H9 (cell line): ENCODE results near the gene PDE5A. TPM values are rescaled to one million over a fixed set of nuclear protein-coding genes. Genes with fewer than 3 reads are reported as not detected.

Experiments
- DNase-seq: peaks from one replicate; pipeline ENCODE4 v3.0.0-alpha.2; 2017
- H2AFZ ChIP-seq: one replicate; pipeline ENCODE4 v1.6.1; 2013; ENCODE audit warnings: mild to moderate bottlenecking, low read length, control low read depth, moderate library complexity
- H2AK5ac ChIP-seq: 2 replicates; pipeline ENCODE4 v1.6.1; 2013; ENCODE audit warnings: low read length, control low read depth, mixed read lengths; ENCODE audit not compliant: insufficient read length
- H2BK120ac ChIP-seq: one replicate; pipeline ENCODE4 v1.6.1; 2013; ENCODE audit warnings: low read depth, mild to moderate bottlenecking, low read length, control low read depth, inconsistent platforms; ENCODE audit not compliant: poor library complexity, severe bottlenecking
- H2BK12ac ChIP-seq: 2 replicates; pipeline ENCODE4 v1.6.1; 2013; ENCODE audit warnings: low read length, control low read depth, mixed read lengths, low read depth; ENCODE audit not compliant: insufficient read length
- H2BK15ac ChIP-seq: 2 replicates; pipeline ENCODE4 v1.6.1; 2013; ENCODE audit warnings: low read depth, low read length, control low read depth
- H2BK20ac ChIP-seq: one replicate; pipeline ENCODE4 v1.6.1; 2013; ENCODE audit warnings: low read depth, mild to moderate bottlenecking, low read length, control low read depth, inconsistent platforms; ENCODE audit not compliant: poor library complexity, severe bottlenecking
- H2BK5ac ChIP-seq: 2 replicates; pipeline ENCODE4 v1.6.1; 2013; ENCODE audit warnings: low read length, control low read depth, mixed read lengths; ENCODE audit not compliant: insufficient read length
- H3K14ac ChIP-seq: 2 replicates; pipeline ENCODE4 v1.6.1; 2013; ENCODE audit warnings: low read length, control low read depth; ENCODE audit not compliant: insufficient read depth
- H3K18ac ChIP-seq: 2 replicates; pipeline ENCODE4 v1.6.1; 2013; ENCODE audit warnings: low read depth, mild to moderate bottlenecking, mixed read lengths, low read length, control low read depth; ENCODE audit not compliant: insufficient read length
- H3K23ac ChIP-seq: 2 replicates; pipeline ENCODE4 v1.6.1; 2013; ENCODE audit warnings: low read length, control low read depth, mixed read lengths, low read depth; ENCODE audit not compliant: insufficient read length
- H3K23me2 ChIP-seq: 2 replicates; pipeline ENCODE4 v1.6.1; 2013; ENCODE audit warnings: low read depth, mild to moderate bottlenecking, mixed read lengths, low read length, control low read depth; ENCODE audit not compliant: insufficient read length, poor library complexity, severe bottlenecking
- H3K27ac ChIP-seq: 2 replicates; pipeline ENCODE4 v1.5.1; 2013; ENCODE audit warnings: low read length, control low read depth, mixed read lengths, low read depth; ENCODE audit not compliant: insufficient read length
- H3K27me3 ChIP-seq: 2 replicates; pipeline ENCODE4 v1.6.1; 2013; ENCODE audit warnings: low read length, control low read depth, inconsistent platforms; ENCODE audit not compliant: insufficient read depth
- H3K4ac ChIP-seq: 2 replicates; pipeline ENCODE4 v1.6.1; 2013; ENCODE audit warnings: low read depth, mild to moderate bottlenecking, control low read depth, inconsistent platforms, low read length, moderate library complexity
- H3K4me1 ChIP-seq: 2 replicates; pipeline ENCODE4 v1.6.1; 2013; ENCODE audit warnings: low read length, control low read depth, inconsistent platforms; ENCODE audit not compliant: insufficient read depth
- H3K4me2 ChIP-seq: 2 replicates; pipeline ENCODE4 v1.6.1; 2013; ENCODE audit warnings: low read length, control low read depth, mixed read lengths; ENCODE audit not compliant: insufficient read length, insufficient read depth
- H3K56ac ChIP-seq: 2 replicates; pipeline ENCODE4 v1.6.1; 2013; ENCODE audit warnings: low read depth, mild to moderate bottlenecking, mixed read lengths, low read length, control low read depth; ENCODE audit not compliant: insufficient read length
- H3K79me1 ChIP-seq: 2 replicates; pipeline ENCODE4 v1.6.1; 2013; ENCODE audit warnings: low read depth, mild to moderate bottlenecking, moderate library complexity, low read length, control low read depth, inconsistent platforms; ENCODE audit not compliant: insufficient read depth, poor library complexity, severe bottlenecking
- H3K79me2 ChIP-seq: 2 replicates; pipeline ENCODE4 v1.6.1; 2013; ENCODE audit warnings: low read length, control low read depth, inconsistent platforms; ENCODE audit not compliant: insufficient read depth
- H3K9ac ChIP-seq: 2 replicates; pipeline ENCODE4 v1.6.1; 2013; ENCODE audit warnings: low read length, control low read depth, mixed read lengths; ENCODE audit not compliant: insufficient read length; ENCODE audit errors: extremely low read depth
- H3K9me3 ChIP-seq: one replicate; pipeline ENCODE4 v1.6.1; 2013; ENCODE audit warnings: low read depth, low read length, inconsistent platforms; ENCODE audit not compliant: control insufficient read depth
- H3T11ph ChIP-seq: one replicate; pipeline ENCODE4 v1.6.1; 2013; ENCODE audit warnings: mild to moderate bottlenecking, low read length, control low read depth, inconsistent platforms
- H4K20me1 ChIP-seq: one replicate; pipeline ENCODE4 v1.6.1; 2013; ENCODE audit not compliant: control insufficient read depth, insufficient read length, insufficient read depth
- H4K5ac ChIP-seq: 2 replicates; pipeline ENCODE4 v1.6.1; 2013; ENCODE audit warnings: low read depth, mild to moderate bottlenecking, mixed read lengths, low read length, control low read depth; ENCODE audit not compliant: insufficient read length
- H4K8ac ChIP-seq: replicated peaks from 2 replicates; pipeline ENCODE4 v1.6.1; 2013; ENCODE audit warnings: low read length, control low read depth, mixed read lengths, low read depth; ENCODE audit not compliant: insufficient read length
- H4K91ac ChIP-seq: 2 replicates; pipeline ENCODE4 v1.6.1; 2013; ENCODE audit warnings: low read depth, mild to moderate bottlenecking, moderate library complexity, mixed read lengths, low read length, control low read depth; ENCODE audit not compliant: insufficient read length
- H3K27ac Mint-ChIP-seq, 3 experiments: 2 replicates in 2 of 3; 3 replicates in 1 of 3; pipeline ENCODE4 v1.8.0; 2020 to 2021; ENCODE audit warnings: mixed read lengths in 3 of 3, mild to moderate bottlenecking in 1 of 3, moderate library complexity in 1 of 3
- H3K27me3 Mint-ChIP-seq: 2 replicates; pipeline ENCODE4 v1.8.0; 2021; ENCODE audit warnings: low read depth, mild to moderate bottlenecking, moderate library complexity, mixed read lengths
- H3K36me3 Mint-ChIP-seq, 3 experiments: 2 replicates in 2 of 3; 3 replicates in 1 of 3; pipeline ENCODE4 v1.8.0; 2020 to 2021; ENCODE audit warnings: low read depth in 3 of 3, mixed read lengths in 3 of 3; ENCODE audit not compliant: insufficient read depth in 1 of 3
- H3K4me1 Mint-ChIP-seq, 2 experiments: 2 replicates each; pipeline ENCODE4 v1.8.0; 2020; ENCODE audit warnings: mixed read lengths in 2 of 2
- H3K4me3 Mint-ChIP-seq, 2 experiments: 2 replicates in 1 of 2; 3 replicates in 1 of 2; pipeline ENCODE4 v1.8.0; 2020 to 2021; ENCODE audit warnings: mild to moderate bottlenecking in 2 of 2, mixed read lengths in 2 of 2, moderate library complexity in 1 of 2
- H3K9me3 Mint-ChIP-seq, 2 experiments: 2 replicates in 1 of 2; 3 replicates in 1 of 2; pipeline ENCODE4 v1.8.0; 2020; ENCODE audit warnings: mild to moderate bottlenecking in 2 of 2, mixed read lengths in 2 of 2, moderate library complexity in 1 of 2
- CTCF ChIP-seq: fragments of 200-600 bp; sonication (generic); conservative IDR thresholded peaks from 3 replicates; pipeline ENCODE4 v1.8.0; 2021; ENCODE audit warnings: antibody characterized with exemption, mild to moderate bottlenecking
- whole genome bisulfite sequencing: extraction: QIAGEN DNeasy Blood & Tissue Kit; methylation state at CpG from one replicate; pipeline ENCODE4 v1.1.7; 2013; ENCODE audit warnings: missing lambda C conversion rate, low lambda C conversion rate, mixed read lengths; ENCODE audit not compliant: insufficient read length; ENCODE audit errors: extremely low coverage; 5-methylcytosine and 5-hydroxymethylcytosine counted together
- total RNA-seq: library from RNA; stranded (reverse); gene quantifications from 2 replicates; pipeline ENCODE4 v1.2.1, GENCODE V29; 2021

Gene PDE5A
- total RNA-seq, 1 experiment from 2014 or later: 15.7 TPM

DNA sequence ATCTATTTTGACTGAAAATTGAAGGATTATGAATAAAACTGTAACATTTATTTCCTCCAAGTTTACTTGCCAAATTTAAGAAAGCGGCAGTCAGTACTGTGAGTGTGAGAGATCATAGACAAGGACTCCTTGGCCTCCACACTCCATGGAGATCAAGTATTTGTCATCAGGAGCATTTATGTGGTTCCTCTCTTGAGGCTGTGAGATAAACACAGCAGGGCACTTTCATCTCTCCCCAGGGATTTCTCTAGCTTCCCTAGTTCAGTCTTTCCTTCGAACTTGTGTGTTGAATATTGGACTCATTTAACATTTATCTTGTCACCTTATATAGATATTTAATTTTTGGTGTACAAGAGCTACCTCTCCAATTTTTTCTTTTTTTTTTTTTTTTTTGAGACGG lies 40.8 kb downstream of the PDE5A start:
- no peak overlapping the region for H3K4me3 Mint-ChIP-seq
- Histone ChIP-seq H2BK5ac (no peak overlapping the region), H2BK12ac (no peak overlapping the region), H3K23ac (no peak overlapping the region), H4K91ac (no peak overlapping the region), H2AFZ (no peak overlapping the region), H2AK5ac (no peak overlapping the region), H3K79me2 (no peaks in the 10 kb centered on the region), H3K18ac (no peak overlapping the region), H3K14ac (no peak overlapping the region), H3K4me2 (no peak overlapping the region), H2BK15ac (no peak overlapping the region), H2BK120ac (no peak overlapping the region), H3K23me2 (no peaks in the 10 kb centered on the region), H3K56ac (no peak overlapping the region), H3K9ac (no peak overlapping the region), H3K4ac (no peak overlapping the region), H4K5ac (no peak overlapping the region), H4K8ac (no peak overlapping the region), H3K27me3 (no peaks in the 10 kb centered on the region), H3K27ac (no peak overlapping the region), H3K79me1 (no peaks in the 10 kb centered on the region), H4K20me1 (no peaks in the 10 kb centered on the region), H2BK20ac (no peak overlapping the region), H3K4me1 (no peaks in the 10 kb centered on the region), H3K9me3 (no peaks in the 10 kb centered on the region), H3T11ph (no peak overlapping the region)
- no peaks in the 10 kb centered on the region for H3K27me3 Mint-ChIP-seq
- TF ChIP-seq CTCF: no peak
- no CpG with 5 or more reads among the region's 3 CpGs for WGBS
- H3K9me3 Mint-ChIP-seq: no peaks in the 10 kb centered on the region
- H3K4me1 Mint-ChIP-seq: peaks cover 2 to 3% of the 10 kb centered on the region in 2 experiments; a peak in 3 of 4 replicates
- H3K36me3 Mint-ChIP-seq: peaks cover 1 to 16% (median 3%) of the 10 kb centered on the region in 3 experiments; a peak in 6 of 7 replicates
- no peak overlapping the region for H3K27ac Mint-ChIP-seq
- no peak for DNase-seq
